H1 (cell line): ENCODE results near the gene LEFTY1. TPM values are rescaled to one million over a fixed set of nuclear protein-coding genes. Genes with fewer than 3 reads are reported as not detected.

Experiments used
- CTCF ChIA-PET: fragments of 300-600 bp; sonication (Branson Sonifier 250); formaldehyde crosslinking; loops from one replicate; lab custom pipeline; 2021; ENCODE audit not compliant: partially characterized antibody; lab: Charles Lee
- POLR2A ChIA-PET: fragments of 300-600 bp; sonication (Branson Sonifier 250); formaldehyde crosslinking; loops from one replicate; lab custom pipeline; 2021; ENCODE audit warnings: inconsistent platforms; ENCODE audit not compliant: partially characterized antibody; lab: Charles Lee
- DNase-seq, 2 experiments: peaks; one replicate each; pipeline versions ENCODE4 v3.0.0 to v3.0.0-alpha.2; 2010 to 2022; ENCODE audit warnings: low spot score in 2 of 2, low read depth in 1 of 2, mixed read lengths in 1 of 2
- FAIRE-seq: peaks from 2 replicates; lab custom pipeline; 2011; peaks lifted over from hg19 to GRCh38; lab: Jason Lieb, UNC
- H2AFZ ChIP-seq: 2 replicates; pipeline ENCODE4 v1.8.1; 2012; ENCODE audit warnings: low read length, inconsistent platforms
- H2AK5ac ChIP-seq: 2 replicates; pipeline ENCODE4 v1.6.1; 2013; ENCODE audit warnings: low read depth, low read length
- H2BK120ac ChIP-seq: replicated peaks from 2 replicates; pipeline ENCODE3; 2013; ENCODE audit warnings: low read depth, low read length, inconsistent platforms
- H2BK12ac ChIP-seq: 2 replicates; pipeline ENCODE4 v1.6.1; 2013; ENCODE audit warnings: low read depth, low read length
- H2BK15ac ChIP-seq: 2 replicates; pipeline ENCODE4 v1.6.1; 2013; ENCODE audit warnings: low read length
- H2BK20ac ChIP-seq: 2 replicates; pipeline ENCODE4 v1.6.1; 2013; ENCODE audit warnings: low read length
- H2BK5ac ChIP-seq: 2 replicates; pipeline ENCODE4 v1.6.1; 2013; ENCODE audit warnings: low read depth, low read length
- H3K14ac ChIP-seq: 2 replicates; pipeline ENCODE4 v1.6.1; 2013; ENCODE audit warnings: inconsistent platforms; ENCODE audit not compliant: insufficient read length
- H3K18ac ChIP-seq: 2 replicates; pipeline ENCODE4 v1.6.1; 2013; ENCODE audit warnings: low read length; ENCODE audit errors: extremely low read depth
- H3K23ac ChIP-seq: 2 replicates; pipeline ENCODE4 v1.6.1; 2013; ENCODE audit warnings: inconsistent platforms; ENCODE audit not compliant: insufficient read length
- H3K23me2 ChIP-seq: 2 replicates; pipeline ENCODE4 v1.6.1; 2013; ENCODE audit warnings: low read depth, low read length
- H3K27ac ChIP-seq: 2 replicates; pipeline ENCODE4 v1.6.1; 2011; ENCODE audit warnings: low read depth, low read length, inconsistent platforms
- H3K27me3 ChIP-seq, 4 experiments: replicated peaks in 1 of 4; 1 replicate in 1 of 4; 2 replicates in 3 of 4; pipeline versions ENCODE4 v1.6.1 to v1.8.1; 2011 to 2013; ENCODE audit warnings: low read length in 3 of 4, mild to moderate bottlenecking in 3 of 4, inconsistent platforms in 2 of 4, mixed read lengths in 2 of 4, moderate library complexity in 1 of 4; ENCODE audit not compliant: control insufficient read depth in 3 of 4, insufficient read depth in 3 of 4; ENCODE audit errors: extremely low read depth in 1 of 4
- H3K36me3 ChIP-seq, 4 experiments: 2 replicates each; pipeline versions ENCODE4 v1.6.1 to v1.8.1; 2011 to 2013; ENCODE audit warnings: mild to moderate bottlenecking in 4 of 4, low read length in 3 of 4, moderate library complexity in 2 of 4, control low read depth in 1 of 4, inconsistent platforms in 1 of 4; ENCODE audit not compliant: insufficient read depth in 4 of 4, control insufficient read depth in 2 of 4
- H3K4ac ChIP-seq: replicated peaks from 2 replicates; pipeline ENCODE3; 2013; ENCODE audit warnings: low read length, low read depth, mixed read lengths, inconsistent platforms; ENCODE audit not compliant: insufficient read length
- H3K4me1 ChIP-seq, 4 experiments: replicated peaks in 1 of 4; 1 replicate in 1 of 4; 2 replicates in 3 of 4; pipeline versions ENCODE4 v1.6.1 to v1.8.1; 2011 to 2013; ENCODE audit warnings: low read length in 3 of 4, inconsistent platforms in 2 of 4, mixed read lengths in 1 of 4; ENCODE audit not compliant: insufficient read depth in 4 of 4, control insufficient read depth in 3 of 4
- H3K4me2 ChIP-seq, 2 experiments: 2 replicates each; pipeline versions ENCODE4 v1.6.1 to v1.8.1; 2011 to 2013; ENCODE audit warnings: low read depth in 2 of 2, low read length in 2 of 2, control low read depth in 1 of 2, inconsistent platforms in 1 of 2, mild to moderate bottlenecking in 1 of 2; ENCODE audit not compliant: insufficient read depth in 1 of 2
- H3K4me3 ChIP-seq, 4 experiments: fragments of 200-600, 300-600 bp in 1 of 4; sonication (generic), shearing (Covaris generic), sonication (Bioruptor Twin) in 1 of 4; 2 replicates each; pipeline versions ENCODE4 v1.5.1 to v1.8.1; 2011 to 2016; ENCODE audit warnings: low read length in 4 of 4, low read depth in 3 of 4, control low read depth in 2 of 4, inconsistent platforms in 2 of 4, mild to moderate bottlenecking in 2 of 4, mixed read lengths in 1 of 4, moderate library complexity in 1 of 4; ENCODE audit not compliant: insufficient read depth in 2 of 4; ENCODE audit errors: extremely low read depth in 1 of 4
- H3K56ac ChIP-seq: replicated peaks from 2 replicates; pipeline ENCODE3; 2013; ENCODE audit warnings: low read depth, mild to moderate bottlenecking, mixed read lengths, low read length, inconsistent platforms; ENCODE audit not compliant: insufficient read length
- H3K79me1 ChIP-seq: 2 replicates; pipeline ENCODE4 v1.6.1; 2013; ENCODE audit warnings: low read depth, low read length, control low read depth
- H3K79me2 ChIP-seq, 2 experiments: 2 replicates each; pipeline versions ENCODE4 v1.6.1 to v1.8.1; 2012 to 2013; ENCODE audit warnings: low read length in 2 of 2, mild to moderate bottlenecking in 2 of 2, inconsistent platforms in 1 of 2; ENCODE audit not compliant: insufficient read depth in 2 of 2, control insufficient read depth in 1 of 2
- H3K9ac ChIP-seq, 4 experiments: replicated peaks in 1 of 4; 1 replicate in 1 of 4; 2 replicates in 3 of 4; pipeline versions ENCODE4 v1.6.1 to v1.8.1; 2011 to 2013; ENCODE audit warnings: low read depth in 3 of 4, low read length in 3 of 4, control low read depth in 2 of 4, mild to moderate bottlenecking in 2 of 4, moderate library complexity in 2 of 4, inconsistent platforms in 1 of 4; ENCODE audit errors: extremely low read depth in 1 of 4
- H3K9me3 ChIP-seq, 2 experiments: 2 replicates each; pipeline versions ENCODE4 v1.6.1 to v1.8.1; 2012 to 2013; ENCODE audit warnings: mild to moderate bottlenecking in 2 of 2, moderate library complexity in 2 of 2, control low read depth in 1 of 2, inconsistent platforms in 1 of 2, low read depth in 1 of 2, low read length in 1 of 2, mixed read lengths in 1 of 2; ENCODE audit not compliant: insufficient read depth in 2 of 2
- H4K20me1 ChIP-seq, 2 experiments: replicated peaks in 1 of 2; 2 replicates each; pipeline versions ENCODE3 to v1.8.1; 2011 to 2013; ENCODE audit warnings: inconsistent platforms in 2 of 2, low read length in 2 of 2, mild to moderate bottlenecking in 1 of 2; ENCODE audit not compliant: insufficient read depth in 2 of 2, control insufficient read depth in 1 of 2
- H4K5ac ChIP-seq: 2 replicates; pipeline ENCODE4 v1.6.1; 2013; ENCODE audit warnings: low read length, low read depth, mixed read lengths, inconsistent platforms; ENCODE audit not compliant: insufficient read length
- H4K8ac ChIP-seq: 2 replicates; pipeline ENCODE4 v1.8.0; 2013; ENCODE audit warnings: mild to moderate bottlenecking, moderate library complexity, low read length, inconsistent platforms; ENCODE audit not compliant: insufficient read depth; ENCODE audit errors: extremely low read depth
- H4K91ac ChIP-seq: replicated peaks from 2 replicates; pipeline ENCODE3; 2013; ENCODE audit warnings: low read length, mixed read lengths, inconsistent platforms; ENCODE audit not compliant: insufficient read length
- ATF2 ChIP-seq: IDR thresholded peaks from 2 replicates; pipeline ENCODE4 v1.6.1; 2012; ENCODE audit warnings: low read length, inconsistent platforms
- E2F6 ChIP-seq: IDR thresholded peaks from 2 replicates; pipeline ENCODE4 v1.6.1; 2012; ENCODE audit warnings: inconsistent platforms
- HDAC2 ChIP-seq, 2 experiments: fragments of 300-600 bp in 1 of 2; sonication (generic) in 1 of 2; IDR thresholded peaks; 2 replicates each; pipeline ENCODE4 v1.6.1; 2011 to 2012; ENCODE audit warnings: low read depth in 2 of 2, low read length in 2 of 2, mild to moderate bottlenecking in 2 of 2, moderate library complexity in 2 of 2, borderline replicate concordance in 1 of 2, inconsistent platforms in 1 of 2
- KDM5A ChIP-seq: fragments of 200-600 bp; IDR thresholded peaks from 2 replicates; pipeline ENCODE4 v1.7.1; 2012; ENCODE audit warnings: mild to moderate bottlenecking, low read length, inconsistent platforms, mixed read lengths
- MAFK ChIP-seq: IDR thresholded peaks from 2 replicates; pipeline ENCODE4 v1.6.1; 2012; ENCODE audit warnings: low read depth, mild to moderate bottlenecking, improper control_type of control experiment, low read length
- POLR2A ChIP-seq, 2 experiments: IDR thresholded peaks; 1 replicate in 1 of 2; 2 replicates in 1 of 2; pipeline ENCODE4 v1.6.1; 2011; ENCODE audit warnings: low read depth in 2 of 2, low read length in 2 of 2, mild to moderate bottlenecking in 2 of 2; ENCODE audit errors: control extremely low read depth in 1 of 2
- POLR2AphosphoS5 ChIP-seq: IDR thresholded peaks from 2 replicates; pipeline ENCODE4 v1.6.1; 2011; ENCODE audit warnings: low read depth, low read length
- RBBP5 ChIP-seq: IDR thresholded peaks from 2 replicates; pipeline ENCODE4 v1.7.1; 2012; ENCODE audit warnings: low read depth, mild to moderate bottlenecking, inconsistent platforms, low read length, moderate library complexity, borderline replicate concordance
- RXRA ChIP-seq: IDR thresholded peaks from 2 replicates; pipeline ENCODE4 v1.6.1; 2011; ENCODE audit warnings: low read depth, mild to moderate bottlenecking, low read length, moderate library complexity; ENCODE audit not compliant: insufficient read depth
- TEAD4 ChIP-seq: IDR thresholded peaks from 2 replicates; pipeline ENCODE4 v1.6.1; 2012; ENCODE audit warnings: low read depth, low read length, inconsistent platforms, mixed read lengths
- WGBS, 2 experiments: shearing (Covaris generic) in 1 of 2; methylation state at CpG; one replicate each; pipeline versions ENCODE4 v1.1.6 to v1.1.7; 2013 to 2015; ENCODE audit warnings: low lambda C conversion rate in 2 of 2, mixed read lengths in 2 of 2, inconsistent platforms in 1 of 2, low coverage in 1 of 2, missing lambda C conversion rate in 1 of 2; ENCODE audit not compliant: insufficient replicate concordance in 2 of 2, insufficient coverage in 1 of 2, insufficient read length in 1 of 2; ENCODE audit errors: extremely low coverage in 1 of 2, missing lambda C conversion rate in 1 of 2; 5-methylcytosine and 5-hydroxymethylcytosine counted together
- polyA plus RNA-seq, 7 experiments: library from polyadenylated mRNA; depleted of rRNA in 3 of 7; stranded (reverse) in 5 of 7; unstranded in 2 of 7; fragments of >200 nt in 5 of 7; fragments of 200-250 nt in 2 of 7; gene quantifications; 1 replicate in 5 of 7; 2 replicates in 1 of 7; 4 replicates in 1 of 7; pipeline versions ENCODE4 v1.2.1 to v1.2.3, GENCODE V29; 2011 to 2013; ENCODE audit warnings: missing spikeins in 2 of 7, mixed read lengths in 2 of 7
- total RNA-seq: library from RNA; stranded (reverse); fragmentation: NEBNext Ultra II Directional; extraction: Animal tissue kit (Norgen Biotek cat#: 25700); gene quantifications from 2 replicates; pipeline ENCODE4 v1.2.1, GENCODE V29; 2021

Gene LEFTY1
- total and polyA plus RNA-seq, 2 of the 8 experiments (the other 6 are each of a cell fraction or from before 2014, with no cell fraction given) = 4.5 to 11.7 TPM

- ChIA-PET CTCF (interaction anchor here (1.0 to 1.6 kb wide), 3 partner anchors 12 to 388 kb away, joined by 3 read pairs; no protein-coding TSS in a partner anchor), POLR2A (interaction anchor here (0.6 to 1.8 kb wide), 9 partner anchors 9 to 209 kb away, joined by 3 to 7 read pairs (median 4); partner anchors contain the start of genes ENAH and PYCR2)
- TF ChIP-seq POLR2A (IDR thresholded peaks at IDR 0.05; ENCODE audit: control extremely low read depth in 1 of 2, low read depth in 2 of 2, low read length in 2 of 2) (no peak), TEAD4 (no peak), HDAC2 (IDR thresholded peaks at IDR 0.05; ENCODE audit: borderline replicate concordance in 1 of 2, low read depth in 2 of 2, low read length in 2 of 2) (no peak), RBBP5 (no peak), E2F6 (no peak), KDM5A (no peak), MAFK (no peak), POLR2AphosphoS5 (no peak), ATF2 (no peak), RXRA (no peak)
Measured at GRCh38 chr1:225861834-225862580, 26.9 kb downstream of the LEFTY1 start.

More at GRCh38 chr1:225861834-225862580, 26.9 kb downstream of the LEFTY1 start:
- Histone ChIP-seq H3K36me3 (peaks cover 6 to 25% (median 13%) of the 10 kb centered on the region in 4 experiments), H3K18ac (no peak overlapping the region), H3K4me2 (no peak overlapping the region), H3K79me2 (no peaks in the 10 kb centered on the region), H3K9ac (no peak overlapping the region), H2BK120ac (no peak overlapping the region), H4K20me1 (peaks cover 0 to 4% of the 10 kb centered on the region in 2 experiments), H3K4me3 (no peak overlapping the region), H3K79me1 (no peaks in the 10 kb centered on the region), H3K23me2 (no peaks in the 10 kb centered on the region), H2AK5ac (no peak overlapping the region), H3K9me3 (no peaks in the 10 kb centered on the region), H3K56ac (no peak overlapping the region), H3K27ac (no peak overlapping the region), H3K14ac (no peak overlapping the region), H4K8ac (peak overlapping the region; percentile 57), H4K5ac (no peak overlapping the region), H2BK20ac (no peak overlapping the region), H2BK15ac (no peak overlapping the region), H3K4ac (no peak overlapping the region), H3K27me3 (no peaks in the 10 kb centered on the region), H2AFZ (no peak overlapping the region), H3K23ac (no peak overlapping the region), H3K4me1 (no peaks in the 10 kb centered on the region), H2BK12ac (no peak overlapping the region), H2BK5ac (no peak overlapping the region), H4K91ac (no peak overlapping the region)
- FAIRE-seq (no peak), DNase-seq (no peak)
- 86% methylated on average over 13 of the region's 13 CpGs; no CpG with 5 or more reads in 1 of the 2 experiments for WGBS, 2 experiments
